ENCODE measurements around the gene CHPF2.

DNA sequence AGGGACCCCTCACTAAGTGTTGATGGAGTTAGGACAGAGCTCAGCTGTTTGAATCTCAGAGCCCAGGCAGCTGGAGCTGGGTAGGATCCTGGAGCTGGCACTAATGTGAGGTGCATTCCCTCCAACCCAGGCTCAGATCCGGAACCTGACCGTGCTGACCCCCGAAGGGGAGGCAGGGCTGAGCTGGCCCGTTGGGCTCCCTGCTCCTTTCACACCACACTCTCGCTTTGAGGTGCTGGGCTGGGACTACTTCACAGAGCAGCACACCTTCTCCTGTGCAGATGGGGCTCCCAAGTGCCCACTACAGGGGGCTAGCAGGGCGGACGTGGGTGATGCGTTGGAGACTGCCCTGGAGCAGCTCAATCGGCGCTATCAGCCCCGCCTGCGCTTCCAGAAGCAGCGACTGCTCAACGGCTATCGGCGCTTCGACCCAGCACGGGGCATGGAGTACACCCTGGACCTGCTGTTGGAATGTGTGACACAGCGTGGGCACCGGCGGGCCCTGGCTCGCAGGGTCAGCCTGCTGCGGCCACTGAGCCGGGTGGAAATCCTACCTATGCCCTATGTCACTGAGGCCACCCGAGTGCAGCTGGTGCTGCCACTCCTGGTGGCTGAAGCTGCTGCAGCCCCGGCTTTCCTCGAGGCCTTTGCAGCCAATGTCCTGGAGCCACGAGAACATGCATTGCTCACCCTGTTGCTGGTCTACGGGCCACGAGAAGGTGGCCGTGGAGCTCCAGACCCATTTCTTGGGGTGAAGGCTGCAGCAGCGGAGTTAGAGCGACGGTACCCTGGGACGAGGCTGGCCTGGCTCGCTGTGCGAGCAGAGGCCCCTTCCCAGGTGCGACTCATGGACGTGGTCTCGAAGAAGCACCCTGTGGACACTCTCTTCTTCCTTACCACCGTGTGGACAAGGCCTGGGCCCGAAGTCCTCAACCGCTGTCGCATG lies 5.2 kb downstream of the CHPF2 start:
- TF ChIP-seq TCF12 (IDR thresholded peaks at IDR 0.05) (no peak), TCF12 (CRISPR knock-in tag; IDR thresholded peaks at IDR 0.05) (no peak), POLR2A (IDR thresholded peaks at IDR 0.05; ENCODE audit: insufficient read depth in 1 of 2, low read depth in 2 of 2, low read length in 2 of 2) (peak in 1 of 2 experiments; percentile 33; a peak in 1 of 4 replicates), WIZ (CRISPR knock-in tag; IDR thresholded peaks at IDR 0.05) (no peak), POLR2AphosphoS5 (IDR thresholded peaks at IDR 0.05; ENCODE audit: low read depth, low read length) (no peak), SUZ12 (IDR thresholded peaks at IDR 0.05; ENCODE audit: low read depth, low read length) (no peak)
- TF ChIP-seq, protein P1, sequence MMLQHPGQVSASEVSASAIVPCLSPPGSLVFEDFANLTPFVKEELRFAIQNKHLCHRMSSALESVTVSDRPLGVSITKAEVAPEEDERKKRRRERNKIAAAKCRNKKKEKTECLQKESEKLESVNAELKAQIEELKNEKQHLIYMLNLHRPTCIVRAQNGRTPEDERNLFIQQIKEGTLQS (CRISPR knock-in tag; IDR thresholded peaks at IDR 0.05) = no peak
- TF ChIP-seq, protein P2, sequence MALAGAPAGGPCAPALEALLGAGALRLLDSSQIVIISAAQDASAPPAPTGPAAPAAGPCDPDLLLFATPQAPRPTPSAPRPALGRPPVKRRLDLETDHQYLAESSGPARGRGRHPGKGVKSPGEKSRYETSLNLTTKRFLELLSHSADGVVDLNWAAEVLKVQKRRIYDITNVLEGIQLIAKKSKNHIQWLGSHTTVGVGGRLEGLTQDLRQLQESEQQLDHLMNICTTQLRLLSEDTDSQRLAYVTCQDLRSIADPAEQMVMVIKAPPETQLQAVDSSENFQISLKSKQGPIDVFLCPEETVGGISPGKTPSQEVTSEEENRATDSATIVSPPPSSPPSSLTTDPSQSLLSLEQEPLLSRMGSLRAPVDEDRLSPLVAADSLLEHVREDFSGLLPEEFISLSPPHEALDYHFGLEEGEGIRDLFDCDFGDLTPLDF (CRISPR knock-in tag; IDR thresholded peaks at IDR 0.05) = no peak

Data from HepG2 (cell line).